Body of pancreas (tissue), 4 donors: ENCODE measurements around the gene VAPB. TPM values are rescaled to one million over a fixed set of nuclear protein-coding genes. Genes with fewer than 3 reads are reported as not detected.

Source experiments
- ATAC-seq: fragments of 150-250 bp; one replicate; pipeline ENCODE4 v1.9.1; 2016
- DNase-seq, 4 donors: peaks; one replicate each; pipeline ENCODE4 v3.0.0-alpha.2; 2019
- H3K27ac ChIP-seq, 4 donors: fragments of 200-600 bp; sonication (generic); 1 replicate in 3 of 4; 2 replicates in 1 of 4; pipeline versions ENCODE4 v1.5.1 to v1.6.1; 2016 to 2019; ENCODE audit warnings: mild to moderate bottlenecking in 1 of 4, mixed read lengths in 1 of 4, moderate library complexity in 1 of 4
- H3K27me3 ChIP-seq, 2 donors: fragments of 200-600 bp; sonication (generic); one replicate each; pipeline ENCODE4 v1.6.0; 2016; ENCODE audit warnings: mild to moderate bottlenecking in 1 of 2
- H3K36me3 ChIP-seq, 2 donors: fragments of 200-600 bp; sonication (generic); replicated peaks in 1 of 2; 2 replicates each; pipeline ENCODE4 v1.5.1; 2016; ENCODE audit warnings: low read depth in 2 of 2; ENCODE audit not compliant: insufficient read depth in 1 of 2
- H3K4me1 ChIP-seq: fragments of 200-600 bp; sonication (generic); one replicate; pipeline ENCODE4 v1.6.0; 2016
- H3K4me3 ChIP-seq, 2 donors: fragments of 200-600 bp; sonication (generic); 1 replicate in 1 of 2; 2 replicates in 1 of 2; pipeline ENCODE4 v1.5.1; 2016 to 2019
- H3K9me3 ChIP-seq, 3 donors: fragments of 200-600 bp; sonication (generic); 1 replicate in 2 of 3; 2 replicates in 1 of 3; pipeline ENCODE4 v1.5.1; 2016
- CTCF ChIP-seq, 7 experiments: fragments of 450-650 bp in 4 of 7; fragments of 200-600 bp in 3 of 7; sonication (generic) in 3 of 7; IDR thresholded peaks; one replicate each; pipeline ENCODE4 v1.5.1; 2016 to 2019; ENCODE audit warnings: antibody characterized with exemption in 7 of 7
- POLR2A ChIP-seq, 3 donors: fragments of 450-650 bp; IDR thresholded peaks; one replicate each; pipeline ENCODE4 v1.6.1; 2016; ENCODE audit warnings: antibody characterized with exemption in 3 of 3, mild to moderate bottlenecking in 2 of 3
- WGBS, 2 donors: methylation state at CpG; one replicate each; pipeline ENCODE4 v1.1.5; 2017; 5-methylcytosine and 5-hydroxymethylcytosine counted together
- intact Hi-C: fragments of 100-400 bp; cut with DNase I; formaldehyde crosslinking; loops from one replicate; pipeline ENCODE4 v1.15.1; 2023
- total RNA-seq, 2 donors: library from RNA; depleted of rRNA; stranded (reverse); fragments of >200 nt; gene quantifications; one replicate each; pipeline ENCODE4 v1.1.0, GENCODE V29; 2016

The VAPB gene, protein sequence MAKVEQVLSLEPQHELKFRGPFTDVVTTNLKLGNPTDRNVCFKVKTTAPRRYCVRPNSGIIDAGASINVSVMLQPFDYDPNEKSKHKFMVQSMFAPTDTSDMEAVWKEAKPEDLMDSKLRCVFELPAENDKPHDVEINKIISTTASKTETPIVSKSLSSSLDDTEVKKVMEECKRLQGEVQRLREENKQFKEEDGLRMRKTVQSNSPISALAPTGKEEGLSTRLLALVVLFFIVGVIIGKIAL
- total RNA-seq = 10 to 100 TPM; 10.5 to 11.9 TPM

- peaks cover 33% of the 10 kb centered on the region for H3K4me1 ChIP-seq
- no peaks in the 10 kb centered on the region for H3K27me3 ChIP-seq
- H3K9me3 ChIP-seq = no peaks in the 10 kb centered on the region
- intact Hi-C loops = no loop called here
- DNase-seq (peak; percentile 94 to 97 (median 96)), ATAC-seq (peak; percentile 99)
- peak within 1 kb of the TSS; percentile 49 to 64 for H3K4me3 ChIP-seq
- 0% methylated on average over 9 to 51 of the region's 51 CpGs for WGBS, 2 donors
- H3K27ac ChIP-seq = peak within 1 kb of the TSS; percentile 71 to 96 (median 89)
- no peaks in the 10 kb centered on the region for H3K36me3 ChIP-seq
- TF ChIP-seq CTCF (IDR thresholded peaks at IDR 0.05) (peak in 1 of 7 experiments; percentile 9), POLR2A (IDR thresholded peaks at IDR 0.05) (peak; percentile 54 to 82 (median 63))
Observed at GRCh38 chr20:58388882-58389323, at the start of gene VAPB. VAPB (plus strand) TSS chr20:58389229; CDS start chr20:58389460, 231 bp downstream.

GRCh38 chr20:58339741-58340140 lies 49.3 kb upstream of the VAPB start:
- Histone ChIP-seq H3K4me1 (no peaks in the 10 kb centered on the region), H3K4me3 (no peak overlapping the region), H3K27me3 (no peaks in the 10 kb centered on the region), H3K27ac (no peak overlapping the region), H3K36me3 (peaks cover 0 to under 1% of the 10 kb centered on the region in 2 donors), H3K9me3 (no peaks in the 10 kb centered on the region)
- no peak for TF ChIP-seq POLR2A (IDR thresholded peaks at IDR 0.05)
- TF ChIP-seq CTCF (IDR thresholded peaks at IDR 0.05) = no peak
- intact Hi-C loops = no loop called here
- ATAC-seq (no peak), DNase-seq (no peak)
- WGBS, 2 donors = 87 to 97% methylated on average over 6 of the region's 6 CpGs

- ATAC-seq (no peak), DNase-seq (no peak)
- Histone ChIP-seq H3K4me1 (no peaks in the 10 kb centered on the region), H3K9me3 (no peaks in the 10 kb centered on the region), H3K27me3 (no peaks in the 10 kb centered on the region), H3K27ac (no peak overlapping the region), H3K36me3 (peaks cover 0 to 1% of the 10 kb centered on the region in 2 donors), H3K4me3 (no peak overlapping the region)
- TF ChIP-seq POLR2A (IDR thresholded peaks at IDR 0.05) (no peak), CTCF (IDR thresholded peaks at IDR 0.05) (no peak)
- intact Hi-C loops = no loop called here
- whole genome bisulfite sequencing, 2 donors = 87 to 90% methylated on average over 4 of the region's 4 CpGs
Observed at GRCh38 chr20:58340151-58340550, 48.9 kb upstream of the VAPB start.

DNA sequence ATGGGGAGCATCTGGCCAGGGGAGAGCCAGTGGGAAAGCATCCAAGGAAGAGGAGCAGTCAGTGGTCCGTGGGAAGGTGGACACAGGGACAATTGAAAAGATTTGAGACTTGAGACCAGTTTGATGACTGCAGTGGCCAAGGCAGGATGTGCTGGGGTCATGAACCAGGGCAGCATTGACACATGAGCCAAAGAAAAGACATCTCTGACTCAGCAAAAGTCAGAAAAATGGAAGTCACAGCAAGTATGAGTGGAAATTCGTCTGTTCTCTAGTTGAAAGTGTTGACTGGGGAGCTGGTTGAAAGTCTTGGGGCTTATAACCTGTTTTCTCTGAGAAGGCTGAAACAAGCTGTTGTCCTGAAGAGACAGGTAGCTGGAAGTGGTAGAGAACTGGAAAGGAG lies 48.2 kb upstream of the VAPB start:
- no peak overlapping the region for H3K4me3 ChIP-seq
- no peak overlapping the region for H3K27ac ChIP-seq
- TF ChIP-seq POLR2A (IDR thresholded peaks at IDR 0.05) (no peak), CTCF (IDR thresholded peaks at IDR 0.05) (no peak)
- DNase-seq (no peak), ATAC-seq (no peak)
- peaks cover 0 to 5% of the 10 kb centered on the region in 2 donors for H3K36me3 ChIP-seq
- intact Hi-C loops = no loop called here
- H3K9me3 ChIP-seq = no peaks in the 10 kb centered on the region
- WGBS, 2 donors = 76 to 88% methylated on average over 2 of the region's 2 CpGs
- H3K4me1 ChIP-seq = no peaks in the 10 kb centered on the region
- no peaks in the 10 kb centered on the region for H3K27me3 ChIP-seq
